ENCODE results near the gene QPCT.

QPCT gene

DNA sequence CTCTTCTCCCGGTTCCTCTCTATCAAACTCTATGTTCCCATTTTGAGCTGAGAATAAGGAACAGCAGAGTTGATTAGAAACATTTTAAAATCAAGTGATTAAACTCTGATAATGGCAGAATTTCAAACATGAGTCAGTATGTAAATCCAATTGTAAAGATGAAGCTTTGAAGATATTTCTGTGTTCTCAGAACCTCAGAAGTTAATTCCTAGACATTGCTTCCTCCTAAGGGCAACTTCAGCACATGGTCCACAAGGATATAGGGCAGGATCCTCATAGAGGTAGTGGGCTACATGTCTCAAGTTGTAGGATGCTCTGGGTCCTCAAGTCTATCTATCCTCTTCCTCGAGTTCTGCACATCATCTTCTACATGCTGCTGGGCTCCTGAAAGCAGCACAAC, 46.3 kb downstream of the QPCT start:
- no peak overlapping the region for H3K4me3 ChIP-seq (ENCODE audit: low read depth, low read length)
- no peak for TF ChIP-seq POLR2A (IDR thresholded peaks at IDR 0.05; ENCODE audit: extremely low read depth, insufficient read length)
- TF ChIP-seq, protein P1, sequence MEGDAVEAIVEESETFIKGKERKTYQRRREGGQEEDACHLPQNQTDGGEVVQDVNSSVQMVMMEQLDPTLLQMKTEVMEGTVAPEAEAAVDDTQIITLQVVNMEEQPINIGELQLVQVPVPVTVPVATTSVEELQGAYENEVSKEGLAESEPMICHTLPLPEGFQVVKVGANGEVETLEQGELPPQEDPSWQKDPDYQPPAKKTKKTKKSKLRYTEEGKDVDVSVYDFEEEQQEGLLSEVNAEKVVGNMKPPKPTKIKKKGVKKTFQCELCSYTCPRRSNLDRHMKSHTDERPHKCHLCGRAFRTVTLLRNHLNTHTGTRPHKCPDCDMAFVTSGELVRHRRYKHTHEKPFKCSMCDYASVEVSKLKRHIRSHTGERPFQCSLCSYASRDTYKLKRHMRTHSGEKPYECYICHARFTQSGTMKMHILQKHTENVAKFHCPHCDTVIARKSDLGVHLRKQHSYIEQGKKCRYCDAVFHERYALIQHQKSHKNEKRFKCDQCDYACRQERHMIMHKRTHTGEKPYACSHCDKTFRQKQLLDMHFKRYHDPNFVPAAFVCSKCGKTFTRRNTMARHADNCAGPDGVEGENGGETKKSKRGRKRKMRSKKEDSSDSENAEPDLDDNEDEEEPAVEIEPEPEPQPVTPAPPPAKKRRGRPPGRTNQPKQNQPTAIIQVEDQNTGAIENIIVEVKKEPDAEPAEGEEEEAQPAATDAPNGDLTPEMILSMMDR (IDR thresholded peaks at IDR 0.05; ENCODE audit: low read depth, low read length): no peak
- no peak for TF ChIP-seq MYC (IDR thresholded peaks at IDR 0.05; ENCODE audit: low read depth, low read length)
- TF ChIP-seq, protein P2, sequence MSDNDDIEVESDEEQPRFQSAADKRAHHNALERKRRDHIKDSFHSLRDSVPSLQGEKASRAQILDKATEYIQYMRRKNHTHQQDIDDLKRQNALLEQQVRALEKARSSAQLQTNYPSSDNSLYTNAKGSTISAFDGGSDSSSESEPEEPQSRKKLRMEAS (IDR thresholded peaks at IDR 0.05; ENCODE audit: low read depth, low read length): no peak
- no peak for DNase-seq (ENCODE audit: low read depth)

DNA sequence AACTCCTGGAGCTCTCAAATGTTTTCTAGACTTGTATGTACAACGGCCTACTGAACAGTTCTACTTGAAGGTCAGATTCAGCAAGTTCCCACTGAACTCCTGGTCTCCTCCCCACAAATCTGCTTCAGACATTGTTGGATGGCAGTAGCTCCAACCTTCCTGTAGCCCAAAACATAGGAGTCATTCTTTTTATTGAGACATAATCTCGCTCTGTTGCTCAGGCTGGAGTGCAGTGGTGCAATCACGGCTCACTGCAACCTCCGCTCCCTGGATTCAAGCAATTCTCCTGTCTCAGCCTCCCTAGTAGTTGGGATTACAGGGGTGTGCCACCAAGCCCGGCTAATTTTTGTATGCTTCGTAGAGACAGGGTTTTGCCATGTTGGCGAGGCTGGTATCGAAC, 47.3 kb downstream of the QPCT start:
- no peak for DNase-seq (ENCODE audit: low read depth)
- TF ChIP-seq POLR2A (IDR thresholded peaks at IDR 0.05; ENCODE audit: extremely low read depth, insufficient read length) (no peak), MYC (IDR thresholded peaks at IDR 0.05; ENCODE audit: low read depth, low read length) (no peak)
- TF ChIP-seq, protein P1 (IDR thresholded peaks at IDR 0.05; ENCODE audit: low read depth, low read length): no peak
- TF ChIP-seq, protein P2 (IDR thresholded peaks at IDR 0.05; ENCODE audit: low read depth, low read length): no peak
- H3K4me3 ChIP-seq (ENCODE audit: low read depth, low read length): no peak overlapping the region

DNA sequence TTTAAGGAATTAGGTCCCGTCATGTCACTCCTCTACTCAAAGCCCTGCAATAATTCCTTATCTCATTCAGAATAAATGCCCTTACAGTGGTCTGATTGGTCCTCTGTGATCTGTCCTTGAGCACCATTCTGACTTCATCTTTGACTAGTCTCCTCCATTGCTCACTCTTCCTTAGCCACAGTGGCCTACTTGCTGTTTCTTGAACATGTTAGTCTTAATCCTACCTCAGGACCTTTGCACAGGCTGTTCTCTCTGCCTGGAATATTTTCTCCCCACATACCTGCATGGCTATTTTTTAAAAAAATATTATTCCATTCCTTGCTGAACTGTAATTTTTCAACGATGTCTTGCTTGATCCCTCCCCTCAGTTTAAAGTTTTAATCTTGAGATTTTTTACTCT, 48.0 kb downstream of the QPCT start:
- TF ChIP-seq POLR2A (IDR thresholded peaks at IDR 0.05; ENCODE audit: extremely low read depth, insufficient read length): no peak
- no peak overlapping the region for H3K4me3 ChIP-seq (ENCODE audit: low read depth, low read length)
- DNase-seq (ENCODE audit: low read depth): no peak

DNA sequence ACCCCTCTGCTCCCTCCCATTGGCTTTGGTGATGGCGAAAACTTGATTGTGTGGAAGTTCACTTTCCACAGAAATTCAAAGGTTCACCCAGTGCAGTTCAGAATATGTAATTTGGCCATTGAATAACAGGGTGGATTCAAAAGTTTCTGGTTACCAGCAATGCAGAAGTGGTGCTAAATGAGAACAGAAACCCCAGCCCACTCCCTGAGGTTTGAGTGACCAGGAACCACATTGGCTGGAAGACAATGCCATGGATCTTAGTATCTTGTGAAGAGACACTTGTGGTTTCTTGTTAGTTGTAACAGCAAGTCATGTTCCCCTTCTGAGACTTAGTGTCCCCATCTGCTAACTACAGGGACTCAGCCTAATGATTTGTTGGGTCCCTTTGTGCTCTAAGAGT, 49.8 kb downstream of the QPCT start:
- no peak overlapping the region for H3K4me3 ChIP-seq (ENCODE audit: low read depth, low read length)
- peak; percentile 76 for DNase-seq (ENCODE audit: low read depth)
- no peak for TF ChIP-seq MYC (IDR thresholded peaks at IDR 0.05; ENCODE audit: low read depth, low read length)
- TF ChIP-seq POLR2A (IDR thresholded peaks at IDR 0.05; ENCODE audit: extremely low read depth, insufficient read length): no peak
- TF ChIP-seq, protein P1 (IDR thresholded peaks at IDR 0.05; ENCODE audit: low read depth, low read length): no peak
- TF ChIP-seq, protein P2 (IDR thresholded peaks at IDR 0.05; ENCODE audit: low read depth, low read length): no peak

DNA sequence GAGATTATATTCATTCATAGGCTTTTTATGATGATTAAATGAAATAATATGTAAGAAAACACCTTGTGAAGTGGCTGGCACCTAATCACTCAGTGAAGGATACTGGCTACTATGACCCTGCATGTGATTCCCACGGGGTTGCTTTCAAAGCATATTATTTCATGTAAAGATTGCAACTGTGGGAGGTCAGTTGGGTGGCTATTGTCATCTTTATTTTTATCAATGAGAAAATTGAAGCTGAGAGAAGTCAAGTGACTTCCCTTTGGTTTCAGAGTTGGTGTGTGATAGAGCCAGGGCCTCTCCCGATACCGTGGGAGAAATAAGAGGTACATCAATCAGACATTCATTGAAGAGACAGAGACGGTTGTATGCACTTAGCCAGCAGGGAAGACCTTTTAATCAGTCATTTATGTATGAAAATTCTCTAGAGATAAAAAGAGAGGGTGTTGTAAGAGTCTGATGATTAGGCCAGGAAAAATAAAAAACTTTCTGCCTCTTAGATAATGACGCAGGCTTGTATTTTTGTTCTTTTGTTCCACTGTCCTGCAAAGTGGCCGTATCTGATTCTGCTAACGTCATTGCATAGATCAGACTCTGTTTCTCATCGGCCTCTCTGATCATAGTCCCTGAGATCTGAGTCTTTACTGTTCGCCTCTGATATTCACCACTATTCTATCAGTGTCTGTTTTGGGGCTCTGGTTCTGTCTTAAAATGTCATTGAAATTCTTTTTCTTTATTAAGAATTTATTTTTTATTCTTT, 50.5 kb downstream of the QPCT start:
- H3K4me3 ChIP-seq (ENCODE audit: low read depth, low read length): no peak overlapping the region
- no peak for DNase-seq (ENCODE audit: low read depth)
- TF ChIP-seq POLR2A (IDR thresholded peaks at IDR 0.05; ENCODE audit: extremely low read depth, insufficient read length) (no peak), MYC (IDR thresholded peaks at IDR 0.05; ENCODE audit: low read depth, low read length) (no peak)
- TF ChIP-seq, protein P1 (IDR thresholded peaks at IDR 0.05; ENCODE audit: low read depth, low read length): no peak
- TF ChIP-seq, protein P2 (IDR thresholded peaks at IDR 0.05; ENCODE audit: low read depth, low read length): no peak

DNA sequence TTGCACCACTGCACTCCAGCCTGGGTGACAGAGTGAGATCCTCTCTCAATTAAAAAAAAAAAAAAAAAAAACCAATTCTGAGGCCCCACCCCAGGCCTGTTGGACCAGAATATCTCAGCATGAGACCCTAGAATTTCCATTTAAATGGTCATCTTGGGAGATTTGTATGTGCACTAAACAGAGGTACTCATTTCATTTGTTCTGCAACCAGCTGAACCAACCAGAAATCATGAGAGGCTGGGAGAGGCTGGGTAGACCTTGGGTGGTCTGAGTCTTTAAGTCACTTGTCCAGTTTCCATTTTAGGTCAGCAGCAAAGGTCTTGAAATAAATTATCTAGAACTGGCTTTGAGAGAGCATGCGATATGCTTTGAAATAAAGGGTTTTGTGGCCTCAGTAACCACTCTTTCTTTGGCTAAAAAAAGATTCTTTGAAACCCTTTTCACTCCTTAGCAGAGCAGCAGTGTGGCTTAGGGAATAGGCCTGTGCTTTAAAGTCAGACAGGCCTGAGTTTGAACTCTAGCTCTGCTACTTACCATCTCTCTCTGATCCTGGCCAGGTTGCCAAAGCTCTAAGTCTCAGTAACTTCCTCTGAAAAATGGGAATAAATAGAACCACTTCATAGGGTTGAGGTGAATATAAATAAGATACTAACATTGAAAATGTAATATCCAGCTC, 52.6 kb downstream of the QPCT start:
- DNase-seq (ENCODE audit: low read depth): no peak
- no peak for TF ChIP-seq MYC (IDR thresholded peaks at IDR 0.05; ENCODE audit: low read depth, low read length)
- no peak overlapping the region for H3K4me3 ChIP-seq (ENCODE audit: low read depth, low read length)
